ENCODE measurements around the gene LTK. TPM values are rescaled to one million over a fixed set of nuclear protein-coding genes. Genes with fewer than 3 reads are reported as not detected.
"Not testable (repeated sequence)": the region's sequence is repeated elsewhere in the genome, so short reads cannot be mapped to it uniquely, and the experiment has no call there.

LTK gene
- total RNA-seq, 1 donor from 2014 or later, result 0.70 TPM

GRCh38 chr15:41482110-41482877, 31.3 kb downstream of the LTK start:
- no peak for DNase-seq (ENCODE audit: extremely low read depth, low read depth, low spot score)

- no peak for DNase-seq (ENCODE audit: extremely low read depth, low read depth, low spot score)
Observed at GRCh38 chr15:41480396-41481140, 33.1 kb downstream of the LTK start.

- no peak for DNase-seq (ENCODE audit: extremely low read depth, low read depth, low spot score)
Observed at GRCh38 chr15:41476416-41477048, 37.1 kb downstream of the LTK start.

- DNase-seq (ENCODE audit: extremely low read depth, low read depth, low spot score), result no peak
Observed at GRCh38 chr15:41474941-41475340, 38.7 kb downstream of the LTK start.

GRCh38 chr15:41474436-41474835, 39.2 kb downstream of the LTK start:
- DNase-seq (ENCODE audit: extremely low read depth, low read depth, low spot score), result no peak

GRCh38 chr15:41473418-41473817, 40.2 kb downstream of the LTK start:
- DNase-seq (ENCODE audit: extremely low read depth, low read depth, low spot score), result no peak

GRCh38 chr15:41469644-41470043, 44.0 kb downstream of the LTK start:
- DNase-seq (ENCODE audit: extremely low read depth, low read depth, low spot score), result not testable (repeated sequence)

GRCh38 chr15:41466711-41467110, 46.9 kb downstream of the LTK start:
- no peak for DNase-seq (ENCODE audit: extremely low read depth, low read depth, low spot score)

GRCh38 chr15:41465822-41466421, 47.7 kb downstream of the LTK start:
- peak; percentile 44 for DNase-seq (ENCODE audit: extremely low read depth, low read depth, low spot score)

GRCh38 chr15:41464889-41465580, 48.6 kb downstream of the LTK start:
- no peak for DNase-seq (ENCODE audit: extremely low read depth, low read depth, low spot score)

GRCh38 chr15:41462084-41462795, 51.4 kb downstream of the LTK start:
- DNase-seq (ENCODE audit: extremely low read depth, low read depth, low spot score), result no peak

Other genes with a start within 250 kb of the LTK start
- 2.5 and 2.9 TPM in 2 replicates for gene OIP5, start 181.2 kb downstream of the LTK start, total RNA-seq
- gene NUSAP1, start 180.9 kb downstream of the LTK start, total RNA-seq, result 12.8 and 28.5 TPM in 2 replicates
- 12.8 and 23.7 TPM in 2 replicates for gene NDUFAF1, start 111.3 kb downstream of the LTK start, total RNA-seq
- gene RTF1, start 96.7 kb downstream of the LTK start, total RNA-seq, result 27.4 and 34.7 TPM in 2 replicates
- 2.1 and 5.0 TPM in 2 replicates for gene ITPKA, start 20.0 kb downstream of the LTK start, total RNA-seq
- 27.6 and 33.5 TPM in 2 replicates for gene RPAP1, start 30.4 kb upstream of the LTK start, total RNA-seq
- gene TYRO3, start 45.4 kb upstream of the LTK start, total RNA-seq, result 9.5 and 19.3 TPM in 2 replicates
- 24.3 and 50.7 TPM in 2 replicates for gene MGA, start 146.6 kb upstream of the LTK start, total RNA-seq

Data from glomerular endothelial cell (primary cell).